ENCODE measurements around the gene KRTAP10-3.

DNA sequence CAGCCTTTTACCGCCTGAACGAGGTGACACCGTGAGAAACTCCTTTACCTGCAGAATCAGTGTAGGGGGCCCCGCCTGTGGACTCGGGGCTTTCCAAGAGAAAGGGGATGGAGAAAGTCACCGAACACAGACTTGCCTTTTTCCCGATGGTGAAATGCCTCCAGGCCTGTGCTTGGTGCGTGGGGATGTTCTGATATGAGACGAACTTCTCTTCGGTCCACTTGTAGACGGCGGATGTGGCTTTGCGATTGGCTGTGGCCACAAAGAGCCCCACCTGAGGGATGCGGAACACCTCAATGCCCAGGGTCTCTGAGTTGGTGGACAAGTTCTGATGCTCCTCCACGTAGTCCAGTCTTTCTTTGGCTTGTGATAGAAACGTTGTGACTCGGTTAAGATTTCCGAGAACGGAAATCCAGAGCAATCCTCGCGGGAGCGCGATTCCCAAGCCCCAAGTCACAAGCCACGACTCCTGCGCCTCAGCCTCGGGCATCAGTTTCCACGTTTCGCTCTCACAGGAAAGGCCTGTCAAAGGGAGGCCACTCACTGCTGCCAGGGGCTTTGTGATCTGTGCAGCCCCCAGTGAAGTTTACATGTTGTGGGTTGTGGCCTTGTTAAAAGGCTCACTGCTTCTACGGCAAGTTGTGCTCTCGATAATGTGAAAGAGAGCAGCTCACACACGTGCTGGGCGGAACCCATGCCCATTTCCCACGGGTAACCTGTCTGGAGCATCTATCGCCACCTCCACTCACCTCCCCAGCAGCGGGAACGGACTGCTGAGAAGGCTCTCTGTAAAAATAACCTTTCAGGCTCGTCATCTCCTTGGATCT lies 31.2 kb downstream of the KRTAP10-3 start:
- TF ChIP-seq CBFA2T2 (conservative IDR thresholded peaks at IDR 0.05) (no peak), HDAC6 (IDR thresholded peaks at IDR 0.05; ENCODE audit: low read depth, low read length) (no peak), PPARD (CRISPR knock-in tag; IDR thresholded peaks at IDR 0.05) (no peak)
- TF ChIP-seq, protein P1, sequence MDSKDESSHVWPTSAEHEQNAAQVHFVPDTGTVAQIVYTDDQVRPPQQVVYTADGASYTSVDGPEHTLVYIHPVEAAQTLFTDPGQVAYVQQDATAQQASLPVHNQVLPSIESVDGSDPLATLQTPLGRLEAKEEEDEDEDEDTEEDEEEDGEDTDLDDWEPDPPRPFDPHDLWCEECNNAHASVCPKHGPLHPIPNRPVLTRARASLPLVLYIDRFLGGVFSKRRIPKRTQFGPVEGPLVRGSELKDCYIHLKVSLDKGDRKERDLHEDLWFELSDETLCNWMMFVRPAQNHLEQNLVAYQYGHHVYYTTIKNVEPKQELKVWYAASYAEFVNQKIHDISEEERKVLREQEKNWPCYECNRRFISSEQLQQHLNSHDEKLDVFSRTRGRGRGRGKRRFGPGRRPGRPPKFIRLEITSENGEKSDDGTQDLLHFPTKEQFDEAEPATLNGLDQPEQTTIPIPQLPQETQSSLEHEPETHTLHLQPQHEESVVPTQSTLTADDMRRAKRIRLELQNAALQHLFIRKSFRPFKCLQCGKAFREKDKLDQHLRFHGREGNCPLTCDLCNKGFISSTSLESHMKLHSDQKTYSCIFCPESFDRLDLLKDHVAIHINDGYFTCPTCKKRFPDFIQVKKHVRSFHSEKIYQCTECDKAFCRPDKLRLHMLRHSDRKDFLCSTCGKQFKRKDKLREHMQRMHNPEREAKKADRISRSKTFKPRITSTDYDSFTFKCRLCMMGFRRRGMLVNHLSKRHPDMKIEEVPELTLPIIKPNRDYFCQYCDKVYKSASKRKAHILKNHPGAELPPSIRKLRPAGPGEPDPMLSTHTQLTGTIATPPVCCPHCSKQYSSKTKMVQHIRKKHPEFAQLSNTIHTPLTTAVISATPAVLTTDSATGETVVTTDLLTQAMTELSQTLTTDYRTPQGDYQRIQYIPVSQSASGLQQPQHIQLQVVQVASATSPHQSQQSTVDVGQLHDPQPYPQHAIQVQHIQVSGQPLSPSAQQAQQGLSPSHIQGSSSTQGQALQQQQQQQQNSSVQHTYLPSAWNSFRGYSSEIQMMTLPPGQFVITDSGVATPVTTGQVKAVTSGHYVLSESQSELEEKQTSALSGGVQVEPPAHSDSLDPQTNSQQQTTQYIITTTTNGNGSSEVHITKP (IDR thresholded peaks at IDR 0.05; ENCODE audit: partially characterized antibody): no peak
